Lower lobe of right lung (tissue), 2 donors: ENCODE data around the gene ENTHD1. TPM values are rescaled to one million over a fixed set of nuclear protein-coding genes. Genes with fewer than 3 reads are reported as not detected.
"Not testable (repeated sequence)": the region's sequence is repeated elsewhere in the genome, so short reads cannot be mapped to it uniquely, and the experiment has no call there.

Experiments used
- ATAC-seq, 2 donors: fragments of 200-7000 bp; cut with Tn5 transposase; one replicate each; pipeline ENCODE4 v1.9.1; 2020 to 2022; ENCODE audit warnings: mild to moderate bottlenecking in 2 of 2, moderate library complexity in 2 of 2
- DNase-seq: peaks from one replicate; pipeline ENCODE4 v3.0.0-alpha.2; 2020
- H3K27ac ChIP-seq: fragments of 200-600 bp; one replicate; pipeline ENCODE4 v1.8.0; 2022
- H3K27me3 ChIP-seq: fragments of 200-600 bp; one replicate; pipeline ENCODE4 v1.8.0; 2022; ENCODE audit warnings: low read depth
- H3K36me3 ChIP-seq: fragments of 200-600 bp; one replicate; pipeline ENCODE4 v1.8.0; 2022; ENCODE audit warnings: mild to moderate bottlenecking
- H3K4me1 ChIP-seq: fragments of 200-600 bp; one replicate; pipeline ENCODE4 v1.8.0; 2022
- H3K4me3 ChIP-seq: fragments of 200-600 bp; one replicate; pipeline ENCODE4 v1.8.0; 2022; ENCODE audit warnings: mild to moderate bottlenecking
- H3K9me3 ChIP-seq: fragments of 200-600 bp; one replicate; pipeline ENCODE4 v1.8.0; 2022
- intact Hi-C: fragments of 100-400 bp; cut with DNase I; formaldehyde crosslinking; loops from one replicate; pipeline ENCODE4 v1.11.0; 2022
- total RNA-seq: library from RNA; stranded (reverse); fragmentation: NEBNext Ultra II Directional; extraction: Animal tissue kit (Norgen Biotek cat#: 25700); gene quantifications from one replicate; pipeline ENCODE4 v1.2.1, GENCODE V29; 2021
- TF ChIP-seq, protein P1 (sequence below): fragments of 200-600 bp; IDR thresholded peaks from one replicate; pipeline ENCODE4 v1.8.0; 2022; ENCODE audit warnings: antibody characterized with exemption, mild to moderate bottlenecking
- donor health status: DM: no; HTN: yes; CAD: no; lungs with severe emphysema.

ENTHD1 gene
- total RNA-seq, 1 donor from 2014 or later = not detected

DNA sequence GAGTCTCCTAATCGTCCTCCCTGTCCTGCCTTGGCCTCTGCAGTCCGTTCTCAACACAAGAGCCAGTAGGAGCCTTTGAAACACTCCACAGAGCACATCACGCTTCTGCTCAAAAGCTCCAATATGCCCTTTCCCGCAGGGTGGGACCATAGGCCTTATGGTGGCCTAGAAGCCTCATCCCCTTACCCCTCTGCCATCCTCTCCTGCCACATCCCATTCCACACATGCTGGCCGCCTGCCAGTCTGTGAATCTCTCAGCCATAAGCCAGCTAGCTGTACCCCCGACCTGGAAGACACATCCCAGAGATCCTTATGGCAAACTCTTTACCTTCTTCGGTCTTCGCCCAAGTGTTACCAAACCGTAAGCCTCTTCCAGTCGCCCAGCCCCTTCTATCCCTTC, 157.8 kb downstream of the ENTHD1 start:
- intact Hi-C loops = no loop called here
- DNase-seq (no peak), ATAC-seq (no peak)
- peaks cover 13% of the 10 kb centered on the region for H3K27me3 ChIP-seq
- no peaks in the 10 kb centered on the region for H3K36me3 ChIP-seq
- TF ChIP-seq, protein P1, sequence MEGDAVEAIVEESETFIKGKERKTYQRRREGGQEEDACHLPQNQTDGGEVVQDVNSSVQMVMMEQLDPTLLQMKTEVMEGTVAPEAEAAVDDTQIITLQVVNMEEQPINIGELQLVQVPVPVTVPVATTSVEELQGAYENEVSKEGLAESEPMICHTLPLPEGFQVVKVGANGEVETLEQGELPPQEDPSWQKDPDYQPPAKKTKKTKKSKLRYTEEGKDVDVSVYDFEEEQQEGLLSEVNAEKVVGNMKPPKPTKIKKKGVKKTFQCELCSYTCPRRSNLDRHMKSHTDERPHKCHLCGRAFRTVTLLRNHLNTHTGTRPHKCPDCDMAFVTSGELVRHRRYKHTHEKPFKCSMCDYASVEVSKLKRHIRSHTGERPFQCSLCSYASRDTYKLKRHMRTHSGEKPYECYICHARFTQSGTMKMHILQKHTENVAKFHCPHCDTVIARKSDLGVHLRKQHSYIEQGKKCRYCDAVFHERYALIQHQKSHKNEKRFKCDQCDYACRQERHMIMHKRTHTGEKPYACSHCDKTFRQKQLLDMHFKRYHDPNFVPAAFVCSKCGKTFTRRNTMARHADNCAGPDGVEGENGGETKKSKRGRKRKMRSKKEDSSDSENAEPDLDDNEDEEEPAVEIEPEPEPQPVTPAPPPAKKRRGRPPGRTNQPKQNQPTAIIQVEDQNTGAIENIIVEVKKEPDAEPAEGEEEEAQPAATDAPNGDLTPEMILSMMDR = no peak
- H3K4me3 ChIP-seq = no peak overlapping the region
- H3K9me3 ChIP-seq = no peaks in the 10 kb centered on the region
- H3K27ac ChIP-seq = no peak overlapping the region
- no peaks in the 10 kb centered on the region for H3K4me1 ChIP-seq

DNA sequence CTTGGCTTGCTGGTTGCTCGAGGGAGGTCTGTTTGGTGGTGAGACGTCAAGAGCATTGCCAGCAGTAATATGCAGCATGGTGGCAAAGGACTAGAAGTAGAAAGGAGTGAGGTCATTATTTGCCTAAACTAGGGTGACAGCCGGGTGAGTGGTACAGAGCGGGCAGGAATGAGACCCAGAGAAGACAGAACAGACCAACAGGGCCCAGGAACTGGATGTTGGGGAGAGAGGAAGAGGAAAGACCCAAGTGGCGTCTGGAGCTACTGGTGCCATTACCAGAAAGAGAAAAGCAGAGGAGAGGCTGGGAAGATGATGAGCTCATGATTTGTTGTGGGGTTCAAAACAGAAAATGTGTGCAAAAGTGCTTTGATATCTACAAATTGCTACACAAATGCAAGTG, 158.7 kb downstream of the ENTHD1 start:
- H3K4me1 ChIP-seq = no peaks in the 10 kb centered on the region
- no peak overlapping the region for H3K27ac ChIP-seq
- intact Hi-C loops = no loop called here
- H3K4me3 ChIP-seq = no peak overlapping the region
- DNase-seq (no peak), ATAC-seq (no peak)
- peaks cover 13% of the 10 kb centered on the region for H3K27me3 ChIP-seq
- TF ChIP-seq, protein P1 = no peak
- H3K36me3 ChIP-seq = no peaks in the 10 kb centered on the region
- H3K9me3 ChIP-seq = no peaks in the 10 kb centered on the region

DNA sequence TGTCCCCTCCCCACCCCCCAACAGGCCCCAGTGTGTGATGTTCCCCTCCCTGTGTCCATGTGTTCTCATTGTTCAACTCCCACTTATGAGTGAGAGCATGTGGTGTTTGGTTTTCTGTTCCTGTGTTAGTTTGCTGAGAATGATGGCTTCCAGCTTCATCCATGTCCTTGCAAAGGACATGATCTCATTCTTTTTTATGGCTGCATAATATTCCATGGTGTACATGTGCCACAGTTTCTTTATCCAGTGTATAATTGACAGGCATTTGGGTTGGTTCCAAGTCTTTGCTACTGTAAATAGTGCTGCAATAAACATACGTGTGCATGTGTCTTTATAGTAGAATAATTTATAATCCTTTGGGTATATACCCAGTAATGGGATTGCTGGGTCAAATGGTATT, 159.5 kb downstream of the ENTHD1 start:
- H3K36me3 ChIP-seq, ATAC-seq, H3K27ac ChIP-seq, H3K4me1 ChIP-seq, H3K4me3 ChIP-seq, H3K9me3 ChIP-seq, DNase-seq, intact Hi-C loops: not testable (repeated sequence)
- H3K27me3 ChIP-seq = peaks cover 13% of the 10 kb centered on the region

DNA sequence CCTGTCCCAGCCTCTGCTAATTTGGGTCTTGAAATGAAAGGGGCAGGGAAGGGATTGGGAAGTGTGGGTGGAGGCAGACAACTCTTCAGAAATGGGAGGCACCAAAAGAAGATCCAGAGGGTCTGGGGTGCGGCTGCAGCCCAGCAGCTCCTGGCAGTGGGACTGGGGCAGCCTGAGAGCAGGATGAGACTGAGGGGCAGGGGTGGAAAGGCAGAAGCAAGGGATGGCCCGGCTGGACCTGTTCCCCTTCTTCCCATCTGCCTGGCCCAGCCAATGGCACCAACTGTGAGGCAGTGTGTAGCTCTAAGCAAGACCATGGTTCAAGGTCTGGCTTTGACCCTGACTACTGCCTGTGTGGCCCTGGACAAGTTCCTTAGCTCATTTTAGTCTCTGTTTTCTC, 160.4 kb downstream of the ENTHD1 start:
- H3K4me1 ChIP-seq = no peaks in the 10 kb centered on the region
- no peak overlapping the region for H3K27ac ChIP-seq
- ATAC-seq (no peak), DNase-seq (no peak)
- TF ChIP-seq, protein P1 = no peak
- no peak overlapping the region for H3K4me3 ChIP-seq
- no peaks in the 10 kb centered on the region for H3K36me3 ChIP-seq
- intact Hi-C loops = no loop called here
- H3K27me3 ChIP-seq = peaks cover 12% of the 10 kb centered on the region
- H3K9me3 ChIP-seq = no peaks in the 10 kb centered on the region

DNA sequence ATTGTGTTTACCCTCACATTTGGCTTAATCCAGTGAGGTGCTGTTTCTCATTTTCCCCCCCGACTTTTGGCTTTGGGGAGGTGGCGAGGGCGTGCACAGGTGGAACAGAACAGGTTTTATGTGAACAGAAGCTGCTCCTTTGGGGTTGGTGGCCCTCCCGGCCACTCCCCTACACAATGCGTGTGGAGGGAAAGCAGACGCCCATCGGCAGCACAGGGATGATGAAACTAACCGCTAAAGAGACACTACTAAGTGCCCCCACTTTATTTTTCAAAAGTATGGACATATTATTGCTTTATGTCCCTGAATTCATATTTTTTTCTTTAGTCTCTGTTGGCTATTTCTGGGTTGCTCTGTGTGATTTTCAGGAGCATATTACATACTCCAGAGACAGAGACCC, 160.9 kb downstream of the ENTHD1 start:
- Histone ChIP-seq H3K9me3 (no peaks in the 10 kb centered on the region), H3K36me3 (no peaks in the 10 kb centered on the region), H3K4me1 (no peaks in the 10 kb centered on the region), H3K27me3 (peaks cover 15% of the 10 kb centered on the region), H3K27ac (no peak overlapping the region), H3K4me3 (no peak overlapping the region)
- ATAC-seq = no peak
- TF ChIP-seq, protein P1 = no peak
- intact Hi-C loops = no loop called here
- no peak for DNase-seq

DNA sequence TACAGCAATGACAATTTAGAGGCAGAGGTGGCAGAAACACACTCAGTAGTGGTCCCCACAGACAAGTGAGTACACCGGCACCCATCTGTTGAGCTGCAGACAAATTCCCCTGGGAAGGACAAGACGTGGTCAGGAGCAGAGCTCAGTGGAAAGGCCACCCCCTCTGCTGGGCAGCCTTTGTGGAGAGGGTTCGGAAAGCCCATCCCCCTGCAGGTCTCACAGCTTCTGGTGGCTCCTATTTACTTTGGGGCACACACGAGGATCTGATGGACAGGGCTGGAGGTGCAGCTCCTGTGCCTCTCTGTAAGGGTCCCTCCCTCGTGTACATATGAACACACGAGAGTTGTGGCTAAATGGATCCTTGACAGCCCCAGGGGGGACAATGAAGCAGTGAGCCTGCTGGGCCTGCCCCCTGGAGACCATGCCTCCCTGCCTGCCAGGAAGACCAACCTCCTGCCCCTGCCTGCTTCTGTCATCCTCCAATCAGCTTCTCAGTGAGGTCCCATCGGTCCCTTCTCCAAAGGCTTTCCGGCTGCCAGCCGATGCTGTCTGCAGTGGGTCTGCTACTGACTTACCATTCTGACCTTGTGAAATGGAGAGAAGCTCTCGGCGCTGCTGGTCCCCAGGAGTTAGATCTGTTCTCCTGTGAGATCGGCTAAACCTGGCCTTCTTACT, 161.5 kb downstream of the ENTHD1 start:
- TF ChIP-seq, protein P1 = no peak
- peaks cover 20% of the 10 kb centered on the region for H3K27me3 ChIP-seq
- H3K9me3 ChIP-seq = no peaks in the 10 kb centered on the region
- DNase-seq (no peak), ATAC-seq (no peak)
- H3K4me3 ChIP-seq = no peak overlapping the region
- no peaks in the 10 kb centered on the region for H3K4me1 ChIP-seq
- no peaks in the 10 kb centered on the region for H3K36me3 ChIP-seq
- H3K27ac ChIP-seq = no peak overlapping the region
- intact Hi-C loops = no loop called here
